GM21529 (cell line): ENCODE results near the gene UPK1B.
A peak's percentile ranks its signal among the peaks of the same experiment; 100 is the strongest.

Experiments used
- ATAC-seq: cut with Tn5 transposase; IDR thresholded peaks from one replicate; pipeline ENCODE4 v1.9.1; 2021; ENCODE audit not compliant: unreplicated experiment

Gene UPK1B

DNA sequence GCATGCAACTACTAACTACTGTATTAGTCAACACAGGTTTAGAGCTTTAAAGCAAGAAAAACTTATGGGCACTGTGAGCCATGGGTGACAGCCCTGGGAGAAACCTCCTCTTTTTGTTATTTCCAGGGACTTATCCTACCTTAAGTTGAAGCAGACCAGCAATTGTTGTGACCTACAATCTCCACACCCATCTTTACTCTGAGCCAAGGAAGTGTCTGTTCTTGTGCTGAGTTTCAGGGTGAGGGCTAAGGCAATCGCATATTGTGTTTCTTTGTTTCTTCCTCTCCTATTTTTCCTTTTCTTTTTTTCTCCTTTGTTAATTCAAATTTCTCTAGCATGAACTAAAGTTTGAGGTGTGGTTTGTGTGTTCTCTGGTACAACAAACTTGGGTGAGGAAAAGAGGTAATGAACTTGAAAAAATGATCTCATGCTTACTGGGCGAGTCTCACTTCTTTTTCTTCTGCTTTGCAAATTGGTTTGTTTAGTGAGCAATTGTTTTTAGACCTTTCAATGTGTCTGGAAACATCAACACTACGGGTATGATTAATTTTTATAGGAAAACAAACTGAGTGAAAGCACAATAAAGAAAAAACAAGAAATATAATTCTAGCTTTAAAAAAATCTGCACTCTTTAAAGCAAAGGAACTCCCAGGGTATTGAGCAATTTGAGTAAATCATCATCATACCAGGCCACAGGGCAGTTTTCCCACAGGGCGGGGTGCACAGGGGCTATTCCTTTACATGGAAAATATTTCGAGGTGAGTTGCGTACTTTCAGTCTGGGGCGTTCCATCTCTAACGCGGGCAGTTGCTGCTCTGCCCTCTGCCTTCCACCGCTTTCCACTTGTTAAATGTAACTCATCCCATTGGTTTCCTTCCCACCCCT lies 2.7 kb downstream of the UPK1B start:
- ATAC-seq = no peak

DNA sequence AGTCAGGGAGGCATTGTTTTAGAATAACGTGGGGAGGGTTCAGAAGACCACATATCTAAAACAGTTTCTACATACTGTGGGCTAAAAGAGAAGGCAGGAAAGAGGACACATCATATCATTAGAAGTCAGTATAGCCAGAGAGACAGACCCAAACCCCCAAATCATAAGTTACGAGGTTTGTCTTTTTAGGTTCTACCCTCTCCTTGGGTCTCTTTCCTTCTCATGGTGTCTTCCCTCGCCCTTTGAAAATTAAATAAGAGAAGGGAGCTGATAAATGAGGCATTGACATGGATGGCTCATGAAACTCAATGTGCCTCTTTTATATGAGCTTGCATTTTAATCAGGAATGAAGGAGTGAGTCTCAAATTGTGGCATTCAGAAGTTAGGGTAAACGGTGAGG lies 3.4 kb downstream of the UPK1B start:
- ATAC-seq = no peak

DNA sequence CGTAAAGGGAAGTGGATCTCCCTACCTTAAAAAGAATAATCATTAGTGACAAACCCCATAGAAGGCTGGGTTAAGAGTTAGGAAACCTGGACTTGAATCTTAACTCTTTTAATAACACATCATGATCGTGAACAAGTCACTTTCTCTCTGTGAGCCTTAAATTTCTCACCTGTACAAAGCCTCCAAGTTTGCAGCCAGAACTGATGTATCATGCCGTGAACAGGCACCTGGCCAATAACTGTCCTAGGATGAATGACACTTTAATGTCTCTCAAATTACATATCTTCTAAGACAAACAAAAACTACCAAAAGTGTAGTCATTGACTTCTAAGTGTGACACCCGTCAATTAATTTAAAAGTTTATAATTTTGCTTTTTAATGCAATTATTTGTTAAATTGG lies 3.9 kb downstream of the UPK1B start:
- ATAC-seq = no peak

DNA sequence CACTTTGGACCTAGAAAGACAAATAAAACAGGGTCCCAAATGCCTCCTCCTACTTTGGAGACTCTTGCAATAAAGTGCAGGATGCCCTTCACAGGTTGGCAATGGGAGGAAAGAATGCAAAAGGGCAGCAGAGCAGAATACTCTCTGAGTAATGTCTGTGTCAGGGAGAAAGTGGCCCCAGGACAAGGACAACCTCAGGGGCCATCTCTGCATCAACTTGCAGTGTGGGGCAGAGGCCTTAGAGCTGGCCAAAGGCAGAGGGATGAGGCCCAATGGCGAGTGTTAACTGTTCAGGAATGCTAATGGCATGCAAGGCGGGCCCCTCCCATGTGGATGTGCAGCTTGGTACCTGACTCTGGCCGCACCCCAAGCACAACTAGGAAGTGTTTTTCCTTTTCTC lies 8.4 kb downstream of the UPK1B start:
- ATAC-seq = no peak

DNA sequence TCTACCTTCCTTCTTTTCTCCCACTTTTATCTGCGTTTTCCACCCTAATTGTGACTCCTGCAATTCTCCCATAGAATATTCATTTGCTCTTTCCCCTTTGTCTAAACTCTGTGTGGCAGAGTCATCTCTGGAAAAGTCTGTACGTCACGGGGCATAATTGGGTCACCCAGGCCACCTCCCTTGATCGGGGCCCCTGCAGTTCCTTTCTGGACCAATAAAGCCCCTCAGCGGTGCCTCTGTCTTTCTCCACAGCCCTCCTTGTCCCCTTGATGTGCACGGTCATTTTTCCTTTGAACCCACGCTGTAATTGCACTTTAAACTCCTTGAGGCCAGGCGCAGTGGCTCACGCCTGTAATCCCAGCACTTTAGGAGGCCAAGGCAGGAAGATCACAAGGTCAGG lies 10.7 kb downstream of the UPK1B start:
- ATAC-seq = no peak

DNA sequence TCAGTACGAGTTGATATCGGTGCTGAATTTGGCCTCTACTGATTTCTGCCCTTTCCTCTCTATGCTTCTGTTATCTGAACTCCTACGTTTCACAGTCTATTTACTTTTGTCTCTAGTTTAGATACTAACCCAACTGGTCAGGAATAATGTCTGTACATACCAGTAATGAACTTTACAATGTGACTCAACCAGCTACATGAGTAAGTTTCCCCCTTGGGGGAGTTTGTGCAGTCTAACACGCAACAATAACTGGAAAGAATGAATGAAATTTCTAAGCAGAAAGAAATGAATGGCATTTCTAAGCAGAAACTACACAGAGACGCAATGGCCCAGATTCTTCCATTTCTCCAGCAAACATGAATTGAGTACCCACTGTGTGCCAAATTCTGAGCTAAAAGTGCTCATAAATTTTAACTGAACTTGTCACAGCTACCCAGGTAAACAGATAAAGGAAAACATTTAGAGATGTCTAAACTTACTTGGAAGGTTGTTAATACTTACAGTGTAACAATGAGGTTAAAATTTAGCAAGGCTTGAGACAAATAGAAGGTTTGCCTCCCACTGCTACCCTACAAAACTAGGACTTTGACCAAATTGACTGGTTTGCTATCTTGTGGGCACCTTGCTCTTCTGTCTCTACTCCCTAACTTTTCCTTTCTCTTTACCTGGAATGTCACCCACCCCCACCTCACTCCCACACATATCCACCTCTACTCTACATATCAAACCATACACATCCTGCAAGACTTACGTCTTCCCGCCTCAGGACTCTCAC lies 11.6 kb downstream of the UPK1B start:
- no peak for ATAC-seq

DNA sequence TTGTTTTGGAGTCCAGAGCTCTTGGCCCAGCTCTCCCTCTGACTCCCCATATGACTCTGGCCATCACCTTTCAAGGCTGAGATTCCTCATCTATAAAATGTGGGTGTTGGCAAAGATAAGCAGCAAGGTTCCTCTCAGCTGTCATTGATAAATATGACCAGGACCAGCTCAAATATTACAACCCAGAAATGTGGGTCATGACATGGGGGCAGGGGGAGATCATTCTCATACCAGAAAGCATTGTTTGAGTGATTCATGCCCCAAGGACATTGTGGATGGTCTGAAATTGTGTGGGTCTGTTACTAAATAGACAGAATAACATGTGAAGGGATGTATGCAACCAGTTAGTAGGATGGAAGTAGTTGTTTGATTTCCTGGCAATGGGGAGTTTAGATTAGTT lies 13.9 kb downstream of the UPK1B start:
- no peak for ATAC-seq

DNA sequence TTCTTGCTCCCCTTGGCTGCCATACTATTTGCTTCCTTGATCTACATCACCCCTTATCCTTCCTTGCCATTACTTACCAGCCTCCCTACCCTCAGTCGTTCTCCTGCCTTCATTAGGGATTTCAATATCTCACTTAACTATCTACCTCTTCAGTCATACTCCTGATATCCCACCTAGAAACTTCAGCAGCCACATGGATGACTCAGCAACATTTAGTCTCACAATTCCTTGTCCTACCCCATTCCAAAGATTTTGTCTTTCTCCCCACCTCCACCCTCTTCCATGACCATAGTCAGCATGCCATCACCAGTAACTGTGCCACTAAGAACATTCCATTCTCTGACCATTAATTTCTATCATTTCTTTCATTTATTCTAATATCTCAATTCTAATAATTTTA lies 18.4 kb downstream of the UPK1B start:
- ATAC-seq = no peak

DNA sequence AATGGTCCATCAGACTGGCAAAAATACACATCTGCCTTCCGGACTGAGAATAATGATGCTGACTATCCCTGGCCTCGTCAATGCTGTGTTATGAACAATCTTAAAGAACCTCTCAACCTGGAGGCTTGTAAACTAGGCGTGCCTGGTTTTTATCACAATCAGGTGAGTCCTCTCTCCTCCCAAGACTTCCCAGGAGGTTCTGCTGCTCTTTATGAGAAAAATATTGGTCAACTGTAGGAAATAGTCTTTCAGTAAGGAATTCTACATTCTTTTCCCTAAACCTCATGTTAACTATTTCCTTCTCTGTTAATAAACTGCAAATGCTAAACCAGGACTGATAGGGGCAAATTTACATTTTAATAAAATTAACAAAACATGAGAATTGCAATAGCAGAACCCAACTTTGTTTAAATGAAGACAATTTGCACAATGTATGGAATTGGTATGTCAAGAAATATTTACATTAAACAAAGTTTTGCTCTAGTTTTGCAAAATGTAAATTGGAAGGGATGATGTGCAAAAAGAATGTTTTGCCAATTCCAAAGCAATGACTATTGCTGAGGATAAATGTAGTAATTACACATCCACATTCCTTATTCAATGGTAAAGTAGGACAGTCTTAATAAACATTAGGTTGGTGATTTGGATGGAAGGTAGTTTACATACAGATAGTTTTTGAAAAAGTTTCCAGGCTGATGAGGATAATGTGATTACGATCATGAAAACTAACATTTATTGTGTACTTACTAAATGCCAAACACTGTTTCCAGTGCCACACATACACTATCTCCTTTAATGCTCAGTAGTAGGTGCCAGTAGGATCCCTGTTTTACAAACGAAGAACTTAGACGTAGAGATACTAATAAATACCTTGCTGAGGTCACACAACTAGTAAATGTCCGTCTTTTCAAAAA lies 21.1 kb downstream of the UPK1B start:
- ATAC-seq = no peak

DNA sequence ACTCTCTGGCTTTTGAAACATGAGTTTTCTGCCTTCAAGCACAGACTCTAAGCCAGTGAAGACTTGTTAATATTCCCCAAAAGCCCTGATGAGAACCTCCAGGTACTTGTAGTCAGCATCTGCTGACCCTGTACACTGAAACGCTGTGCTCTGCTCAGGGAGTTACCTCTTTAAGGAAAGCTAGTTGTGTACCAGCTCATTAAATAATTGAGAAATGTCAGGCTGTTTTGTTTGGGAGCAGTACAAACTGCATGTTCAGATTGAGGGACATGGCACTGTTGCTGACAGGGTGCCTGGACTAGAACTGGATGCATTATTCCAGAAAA lies 21.7 kb downstream of the UPK1B start:
- ATAC-seq = no peak

DNA sequence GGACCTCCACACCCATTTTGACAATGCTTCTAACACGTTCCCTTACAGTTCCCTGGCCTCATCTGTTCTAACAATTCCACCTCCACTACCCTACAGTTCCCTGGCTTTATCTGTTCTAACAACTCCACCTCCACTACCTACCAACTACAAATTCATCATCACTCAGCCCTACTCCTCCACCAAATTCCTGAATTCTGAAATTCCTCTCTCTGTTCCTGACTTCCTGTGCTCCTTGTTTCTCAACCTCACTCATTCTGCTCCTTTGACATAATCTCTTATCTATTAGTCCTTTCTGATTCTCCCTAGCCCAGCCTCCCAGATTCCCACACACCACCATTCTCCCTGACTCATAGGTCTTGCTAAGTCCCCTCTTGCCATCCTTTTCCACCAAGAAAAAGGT lies 22.5 kb downstream of the UPK1B start:
- no peak for ATAC-seq

DNA sequence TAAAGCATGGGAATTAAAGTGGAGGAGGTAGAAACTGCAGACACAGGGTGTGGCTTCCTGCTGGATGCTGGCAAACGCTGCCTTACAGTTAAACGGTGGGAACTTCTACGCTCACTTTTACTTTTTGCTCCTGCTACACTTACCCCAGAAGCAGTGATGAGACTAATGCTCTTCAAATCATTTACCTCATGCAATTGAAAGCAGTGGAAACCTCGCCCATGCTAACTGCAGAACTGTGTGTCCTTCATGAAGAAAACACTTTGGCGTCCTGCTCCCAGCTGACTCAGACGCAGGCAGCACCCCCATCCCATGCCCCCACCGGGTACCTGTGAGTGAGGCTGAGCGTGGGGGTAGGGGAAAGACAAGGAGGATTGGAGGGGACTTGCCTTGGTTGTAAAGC lies 31.8 kb downstream of the UPK1B start:
- no peak for ATAC-seq

DNA sequence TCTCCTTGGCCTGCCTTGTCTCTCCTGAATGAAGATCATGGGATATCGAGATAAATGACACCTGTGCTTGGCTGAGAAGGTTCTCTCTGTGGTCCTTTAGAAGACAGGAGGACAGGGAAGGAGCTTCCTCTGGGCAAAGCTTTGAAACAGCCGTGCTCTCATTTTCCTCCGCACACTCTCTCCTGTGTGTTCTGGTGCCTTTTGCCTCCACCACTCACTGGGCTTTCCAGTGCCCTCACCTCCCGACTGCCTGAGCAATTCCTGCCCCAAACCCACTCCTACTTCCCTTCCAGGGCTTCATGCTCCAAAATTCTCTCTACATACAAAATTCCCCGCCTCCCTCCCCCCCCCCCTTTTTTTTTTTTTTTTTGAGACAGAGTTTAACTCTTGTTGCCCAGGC lies 32.3 kb downstream of the UPK1B start:
- no peak for ATAC-seq

DNA sequence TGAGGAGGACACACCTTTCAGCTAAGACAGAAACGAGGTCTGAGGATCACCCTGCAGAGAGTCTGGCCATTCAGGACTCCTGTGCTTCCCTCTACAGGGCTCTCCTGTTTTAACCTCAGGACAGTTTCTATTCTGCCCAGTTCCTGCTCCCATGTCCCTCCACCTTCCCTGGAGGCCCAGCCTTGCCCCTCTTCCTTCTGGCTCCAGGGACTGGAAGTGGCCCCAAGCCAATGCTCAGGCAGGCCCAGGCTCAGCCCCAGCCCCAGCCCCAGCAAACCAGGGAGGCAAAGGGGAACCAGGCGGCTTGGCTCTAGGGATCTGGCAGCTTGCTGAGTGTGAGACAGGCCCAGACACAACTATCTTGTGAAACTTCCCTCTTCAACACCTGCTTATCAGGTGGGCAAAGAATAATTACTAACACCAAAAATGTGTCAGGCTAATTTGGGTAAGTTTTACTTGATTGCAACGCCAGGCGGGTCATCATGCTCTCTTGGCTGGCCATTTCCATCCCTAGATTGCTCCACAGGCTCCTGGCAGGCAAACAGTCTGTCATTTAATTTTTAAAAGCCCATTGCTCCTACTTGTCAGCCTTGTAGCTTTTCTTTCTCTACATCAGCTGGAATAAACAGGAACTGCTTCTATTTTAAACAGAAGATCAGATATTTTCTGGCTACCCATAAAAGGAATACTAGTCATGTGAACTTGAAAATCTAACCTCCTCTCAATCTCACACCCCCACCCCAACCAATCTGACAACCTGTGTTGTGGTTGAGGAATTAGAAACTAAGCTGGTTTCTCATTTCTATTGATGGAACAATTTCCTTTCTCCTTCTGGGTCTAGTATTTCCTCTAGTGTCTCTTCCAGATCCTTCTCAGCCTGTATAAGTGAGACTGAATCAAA lies 33.5 kb downstream of the UPK1B start:
- ATAC-seq = no peak

DNA sequence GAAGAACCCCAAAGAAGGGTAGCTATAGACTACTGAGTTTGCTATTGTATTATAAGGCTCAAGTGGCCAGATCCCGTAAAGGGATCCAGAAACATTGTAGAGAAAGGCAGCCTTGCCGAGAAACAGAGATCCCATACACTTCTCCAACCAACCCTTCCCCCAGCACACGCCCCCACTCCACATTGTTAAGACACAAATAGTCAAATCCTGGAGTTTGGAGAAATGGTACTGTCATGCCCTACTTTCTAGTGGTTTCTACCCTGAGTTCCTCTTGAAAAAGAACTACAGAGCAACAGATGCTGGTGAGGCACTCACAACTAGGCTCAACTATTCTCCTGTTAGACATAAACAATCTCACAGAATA lies 34.1 kb downstream of the UPK1B start:
- no peak for ATAC-seq

DNA sequence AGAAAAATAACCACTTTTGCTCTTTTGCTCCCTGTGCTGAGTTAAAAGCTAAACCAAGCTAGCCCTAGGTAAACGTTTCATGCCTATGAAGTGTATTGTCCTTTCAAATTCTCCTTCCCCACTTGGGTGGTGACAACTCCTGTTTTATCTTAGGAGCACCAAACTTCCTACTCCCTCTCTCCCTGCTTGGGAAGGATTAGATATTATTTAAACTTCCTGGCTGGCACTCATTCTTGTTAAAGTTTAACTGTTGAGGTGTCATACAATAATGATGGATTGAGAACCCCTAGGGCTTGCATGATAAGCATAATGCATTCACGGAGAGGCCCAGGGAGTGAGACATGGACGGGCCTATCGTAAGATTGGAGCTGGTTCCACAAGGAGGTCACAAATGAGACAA lies 37.8 kb downstream of the UPK1B start:
- ATAC-seq = no peak

DNA sequence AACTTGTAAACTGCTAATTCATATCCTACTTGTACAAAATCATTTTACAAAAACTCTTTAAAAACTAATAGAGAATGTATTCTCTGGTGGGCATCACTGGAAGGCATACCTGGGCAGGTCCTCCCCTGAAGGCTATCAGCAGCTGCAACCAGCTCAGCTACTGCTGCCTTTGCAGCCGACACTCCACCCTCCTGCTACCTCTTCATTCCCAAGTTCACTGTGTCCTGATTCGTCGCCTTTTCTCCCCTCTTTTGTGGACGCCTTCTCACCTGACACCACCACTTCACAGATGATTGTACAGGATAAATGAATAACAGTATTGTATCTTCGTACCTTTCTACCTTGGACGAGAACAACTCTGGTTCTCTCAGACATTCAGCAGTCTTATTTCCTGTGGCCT lies 38.4 kb downstream of the UPK1B start:
- ATAC-seq = no peak

DNA sequence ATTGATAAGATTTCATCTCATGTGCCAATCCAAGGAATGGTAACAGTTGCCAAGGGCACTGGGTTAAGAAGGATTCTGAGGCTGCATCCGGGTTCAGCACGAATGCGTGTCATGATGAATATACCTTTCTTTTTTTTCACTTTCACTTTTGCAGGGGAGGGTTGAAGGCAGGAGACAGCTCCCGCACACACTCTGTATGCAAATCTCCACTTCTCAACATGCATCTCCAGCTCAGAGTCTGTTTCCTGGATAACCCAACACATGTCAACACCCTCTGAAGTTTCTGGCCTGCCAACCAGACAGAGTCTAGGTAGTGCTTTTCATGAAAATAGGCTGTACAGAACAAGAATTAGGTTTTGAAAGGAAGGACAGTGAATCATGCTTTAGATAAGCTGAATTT lies 45.7 kb downstream of the UPK1B start:
- ATAC-seq = peak; percentile 98

DNA sequence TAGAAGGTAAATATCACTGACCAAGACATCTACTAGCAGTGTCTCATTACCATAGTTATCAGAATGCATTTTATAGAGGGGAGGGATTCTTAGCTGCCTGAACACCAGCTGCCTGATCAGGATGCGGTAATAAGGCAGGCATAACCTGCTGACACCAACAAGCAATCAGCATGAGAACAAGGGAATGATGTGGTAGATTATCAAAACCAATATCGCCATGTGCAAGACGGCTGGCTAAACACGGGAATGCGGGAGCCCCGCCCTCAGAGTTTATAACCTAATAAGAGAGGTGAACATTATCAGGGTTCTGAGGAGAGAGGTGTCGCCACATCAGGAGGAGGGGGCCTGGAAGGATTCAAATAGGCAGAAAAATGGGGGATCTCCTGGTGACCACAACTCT lies 46.8 kb downstream of the UPK1B start:
- ATAC-seq = no peak

DNA sequence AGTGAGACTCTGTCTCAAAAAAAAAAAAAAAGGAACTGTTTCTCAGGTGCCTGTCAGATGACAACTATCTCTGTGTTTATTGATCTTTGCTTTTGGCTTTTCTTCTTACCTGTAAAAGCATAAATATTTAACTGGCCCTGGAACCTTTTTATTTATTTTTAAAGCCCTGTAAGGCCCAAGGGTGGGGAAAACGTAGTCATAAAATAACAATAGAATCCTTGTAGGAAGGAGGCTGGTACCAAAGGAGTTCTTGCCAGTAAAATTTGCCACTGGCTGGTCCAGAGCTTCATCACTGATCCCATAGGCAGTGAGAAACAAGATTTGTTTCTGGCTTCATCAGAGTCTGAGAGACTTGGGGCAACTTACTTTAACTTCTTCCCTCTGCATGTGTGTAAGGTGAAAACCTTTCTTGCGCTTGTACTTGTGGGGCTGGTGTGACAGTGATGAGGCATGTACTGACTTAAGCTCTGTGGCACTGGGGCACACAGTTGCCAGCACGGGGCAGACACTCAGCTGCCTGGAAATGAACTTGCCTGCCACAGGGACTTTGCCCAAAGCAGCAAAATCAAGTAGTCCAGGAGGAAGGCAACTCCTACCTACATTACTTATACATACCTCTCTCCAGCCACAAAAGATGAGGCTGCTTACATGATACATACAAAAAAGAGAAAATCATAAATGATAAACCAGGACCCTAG lies 47.7 kb downstream of the UPK1B start:
- ATAC-seq = no peak
